GM21528 (cell line): ENCODE data around the gene DDX55.
"Not testable (repeated sequence)": the region's sequence is repeated elsewhere in the genome, so short reads cannot be mapped to it uniquely, and the experiment has no call there.

ENCODE experiments used
- ATAC-seq: cut with Tn5 transposase; IDR thresholded peaks from one replicate; pipeline ENCODE4 v1.9.1; 2021; ENCODE audit warnings: mild to moderate bottlenecking, moderate library complexity; ENCODE audit not compliant: unreplicated experiment, low FRiP score

The DDX55 gene

GRCh38 chr12:123601602-123602489 is at the start of gene DDX55:
TSS of gene DDX55 (plus strand) at chr12:123602099. CDS start at chr12:123602149, 50 bp downstream.
- ATAC-seq: peak; percentile 82

- ATAC-seq: not testable (repeated sequence)
Observed at GRCh38 chr12:123554136-123554535, 47.8 kb upstream of the DDX55 start.

DNA sequence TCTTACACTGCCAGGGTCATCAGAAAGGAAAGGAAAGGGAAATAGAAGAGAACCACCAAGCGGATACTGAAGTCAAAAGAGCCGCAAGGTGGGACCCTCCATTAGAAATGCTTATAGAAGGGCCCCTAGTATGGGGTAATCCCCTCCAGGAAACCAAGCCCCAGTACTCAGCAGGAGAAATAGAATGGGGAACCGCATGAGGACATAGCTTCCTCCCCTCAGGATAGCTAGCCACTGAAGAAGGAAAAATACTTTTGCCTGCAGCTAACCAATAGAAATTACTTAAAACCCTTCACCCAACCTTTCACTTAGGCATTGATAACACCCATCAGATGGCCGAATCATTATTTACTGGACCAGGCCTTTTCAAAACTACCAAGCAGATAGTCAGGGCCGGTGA is 47.1 kb upstream of the DDX55 start:
- ATAC-seq: not testable (repeated sequence)

DNA sequence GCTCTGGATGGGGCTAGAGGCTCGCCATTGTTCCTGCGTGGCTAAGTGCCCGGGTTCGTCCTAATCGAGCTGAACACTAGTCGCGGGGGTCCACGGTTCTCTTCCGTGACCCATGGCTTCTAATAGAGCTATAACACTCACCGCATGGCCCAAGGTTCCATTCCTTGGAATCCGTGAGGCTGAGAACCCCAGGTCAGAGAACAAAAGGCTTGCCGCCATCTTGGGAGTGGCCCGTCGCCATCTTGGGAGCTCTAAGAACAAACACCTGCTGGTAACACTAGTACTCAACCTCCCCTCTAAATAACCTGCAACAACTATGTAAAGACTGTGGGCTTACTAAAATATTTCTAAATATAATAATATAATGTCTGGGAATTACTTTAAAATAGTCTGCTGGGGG is 43.4 kb upstream of the DDX55 start:
- not testable (repeated sequence) for ATAC-seq

- ATAC-seq: no peak
Observed at GRCh38 chr12:123559468-123559867, 42.4 kb upstream of the DDX55 start.

- ATAC-seq: no peak
Observed at GRCh38 chr12:123571343-123571813, 30.5 kb upstream of the DDX55 start.

GRCh38 chr12:123572391-123572790 is 29.5 kb upstream of the DDX55 start:
- no peak for ATAC-seq

DNA sequence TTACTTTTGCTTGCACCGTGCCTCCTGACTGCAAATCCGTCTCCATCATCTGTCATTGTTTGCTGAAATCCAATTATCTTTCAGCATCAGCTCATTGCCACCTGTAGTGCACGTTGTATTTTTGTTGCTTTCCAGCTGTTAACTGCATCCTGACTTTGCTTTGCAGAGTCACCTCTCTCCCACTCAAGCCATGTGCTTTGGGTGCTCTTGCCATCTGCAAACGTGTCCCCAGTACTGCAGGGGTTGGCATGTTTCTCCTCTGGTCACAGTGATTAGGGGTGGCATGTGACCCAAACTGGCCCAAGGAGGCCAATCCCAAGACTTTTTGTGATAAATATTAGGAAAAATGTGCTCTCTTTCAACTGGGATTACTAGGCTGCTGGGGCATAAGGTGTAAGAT is 28.0 kb upstream of the DDX55 start:
- ATAC-seq: no peak

GRCh38 chr12:123576611-123577010 is 25.3 kb upstream of the DDX55 start:
- ATAC-seq: no peak

DNA sequence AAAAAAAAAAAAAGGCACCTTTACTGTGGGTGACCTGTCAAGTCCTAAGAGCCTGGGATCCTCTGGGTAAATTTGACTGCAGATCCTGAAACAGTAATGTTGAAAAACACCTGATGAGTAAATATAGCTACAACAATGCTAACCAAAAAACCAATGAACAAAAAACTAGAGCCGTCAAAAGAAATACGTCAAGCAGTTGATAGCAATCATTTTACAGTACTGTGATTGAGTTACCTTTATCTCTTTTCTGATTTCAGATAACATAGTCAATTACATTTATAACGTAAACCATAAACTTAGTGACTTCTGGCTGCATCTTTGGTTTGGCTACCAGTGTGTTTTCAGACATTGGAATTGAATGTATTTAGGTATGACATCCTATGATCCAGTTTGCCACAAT is 23.7 kb upstream of the DDX55 start:
- ATAC-seq: no peak

DNA sequence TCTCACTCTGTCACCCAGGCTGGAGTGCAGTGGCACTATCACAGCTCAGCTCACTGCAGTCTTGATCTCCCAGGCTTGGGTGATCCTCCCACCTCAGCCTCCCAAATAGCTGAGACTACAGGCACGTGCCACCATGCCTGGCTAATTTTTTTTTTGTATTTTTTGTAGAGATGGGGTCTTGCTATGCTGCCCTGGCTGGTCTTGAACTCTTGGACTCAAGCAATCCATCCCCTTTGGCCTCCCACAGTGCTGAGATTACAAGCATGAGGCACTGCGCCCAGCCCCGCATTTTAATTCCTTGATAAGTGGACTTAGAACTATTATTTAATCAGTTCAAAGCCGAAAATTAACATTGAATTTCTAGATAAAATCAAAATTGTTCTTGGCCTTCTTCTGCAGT is 23.1 kb upstream of the DDX55 start:
- not testable (repeated sequence) for ATAC-seq

GRCh38 chr12:123580772-123581171 is 21.1 kb upstream of the DDX55 start:
- ATAC-seq: no peak

DNA sequence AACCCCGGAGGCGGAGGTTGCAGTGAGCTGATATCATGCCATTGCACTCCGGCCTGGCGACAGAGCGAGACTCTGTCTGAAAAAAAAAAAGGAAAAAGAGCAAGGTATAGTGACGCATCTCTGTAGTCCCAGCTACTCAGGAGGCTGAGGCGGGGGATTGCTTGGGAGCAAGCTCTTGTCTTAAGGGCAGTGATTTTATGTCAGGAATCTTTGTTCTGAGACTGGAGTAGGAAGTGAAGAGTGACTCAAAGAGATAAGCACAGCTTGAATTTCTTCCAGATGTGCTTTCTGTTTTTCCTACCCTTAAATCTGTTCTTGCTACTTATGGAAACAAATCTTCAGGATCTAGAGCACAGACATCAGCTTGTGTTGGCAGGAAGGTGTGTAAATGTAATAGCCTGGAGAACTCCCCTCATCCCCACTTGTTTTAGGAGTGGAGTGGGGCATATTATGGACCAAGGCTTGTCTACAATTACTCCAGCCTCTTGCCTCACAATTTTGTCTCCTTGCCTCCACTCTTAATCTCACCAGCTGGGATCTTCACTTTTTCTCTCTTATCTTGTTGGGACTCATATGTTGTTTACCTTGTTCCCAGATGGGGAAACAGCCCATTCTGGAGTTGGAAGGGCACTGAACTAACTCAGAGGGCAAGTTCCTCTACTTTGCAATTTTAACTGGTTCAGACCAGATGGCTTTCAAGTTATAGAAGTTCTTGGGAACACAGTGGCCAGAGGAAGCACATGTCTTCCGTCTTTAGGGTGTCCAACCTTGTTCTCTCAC is 10.0 kb upstream of the DDX55 start:
- no peak for ATAC-seq

DNA sequence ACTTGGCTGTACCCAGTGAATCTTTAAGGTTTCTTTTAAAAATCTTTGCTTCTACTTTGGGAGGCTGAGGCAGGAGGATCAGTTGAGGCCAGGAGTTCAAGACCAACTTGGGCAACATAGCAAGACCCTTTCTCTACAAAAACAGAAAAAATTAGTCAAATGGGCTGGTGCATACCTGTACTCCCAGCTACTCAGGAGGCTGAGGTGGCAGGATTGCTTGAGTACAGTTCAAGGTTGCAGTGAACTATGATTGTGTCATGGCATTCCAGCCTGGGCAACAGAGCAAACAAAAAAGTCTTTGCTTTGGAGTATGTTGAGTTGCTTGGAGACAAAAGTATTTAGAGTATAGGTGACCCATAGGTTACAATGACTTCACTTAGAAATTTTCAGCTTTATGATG is 6.2 kb upstream of the DDX55 start:
- no peak for ATAC-seq

DNA sequence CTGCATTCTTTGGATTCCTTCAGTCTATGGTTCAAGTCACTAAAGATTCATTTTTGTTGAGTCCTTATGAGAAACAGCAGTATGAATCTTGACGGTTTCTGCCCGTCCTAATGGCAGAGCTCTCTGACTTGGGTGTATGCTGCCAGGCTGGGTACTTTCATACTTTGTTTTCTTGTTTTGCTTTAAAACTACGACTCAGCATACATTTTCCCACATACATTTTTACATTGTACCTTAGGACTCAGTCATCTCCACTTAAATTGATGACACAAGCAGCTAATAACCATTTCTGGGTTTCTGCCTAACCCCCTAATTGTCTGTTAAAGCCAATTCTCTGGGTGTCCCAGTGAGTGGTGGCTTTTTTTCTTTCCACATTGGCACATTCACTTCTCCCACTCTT is 4.8 kb upstream of the DDX55 start:
- no peak for ATAC-seq

GRCh38 chr12:123598522-123598921 is 3.4 kb upstream of the DDX55 start:
- no peak for ATAC-seq

DNA sequence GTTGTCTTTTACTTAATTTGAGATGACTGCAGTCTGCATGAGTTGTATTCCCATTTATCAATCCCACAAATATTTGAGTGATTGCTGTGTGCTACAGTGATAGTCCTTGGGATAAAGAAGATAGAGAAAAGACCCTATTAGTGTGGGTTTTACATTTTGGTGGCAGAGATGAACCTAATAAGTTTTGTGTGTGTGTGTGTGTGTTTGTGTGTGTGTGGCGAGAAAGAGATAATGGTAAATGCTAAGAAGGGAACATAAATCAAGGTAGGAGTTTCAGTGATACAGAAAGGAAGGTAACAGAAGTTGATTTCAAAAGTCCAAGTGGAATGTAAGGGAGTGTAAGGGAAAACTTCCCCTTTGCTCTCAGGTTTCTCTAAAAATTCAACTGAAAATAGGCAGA is 2.6 kb upstream of the DDX55 start:
- no peak for ATAC-seq

GRCh38 chr12:123599721-123600120 is 2.2 kb upstream of the DDX55 start:
- ATAC-seq: no peak

GRCh38 chr12:123602651-123603195 is 824 bp downstream of the DDX55 start:
- no peak for ATAC-seq

DNA sequence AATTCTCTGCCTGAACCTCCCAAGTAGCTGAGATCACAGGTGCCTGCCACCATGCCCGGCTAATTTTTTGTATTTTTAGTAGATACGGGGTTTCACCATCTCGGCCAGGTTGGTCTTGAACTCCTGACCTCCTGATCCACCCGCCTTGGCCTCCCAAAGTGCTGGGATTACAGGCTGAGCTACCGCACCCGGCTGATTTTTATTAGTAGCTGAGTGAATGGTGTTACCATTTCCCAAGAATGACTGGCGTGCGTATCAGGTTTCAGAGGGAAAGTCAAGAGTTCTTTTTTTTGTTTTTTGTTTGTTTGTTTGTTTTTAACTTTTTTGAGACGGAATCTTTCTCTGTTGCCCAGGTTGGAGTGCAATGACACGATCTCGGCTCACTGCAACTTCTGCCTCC is 1.6 kb downstream of the DDX55 start:
- not testable (repeated sequence) for ATAC-seq

- no peak for ATAC-seq
Observed at GRCh38 chr12:123607756-123608155, 5.9 kb downstream of the DDX55 start.
